Left kidney (tissue), 8 donors: Measurements from ENCODE around the gene SPON2. TPM values are rescaled to one million over a fixed set of nuclear protein-coding genes. Genes with fewer than 3 reads are reported as not detected.

Experiments
- DNase-seq: peaks from one replicate; pipeline ENCODE4 v3.0.0-alpha.2; 2013
- long read RNA-seq, 8 donors: transcript quantifications; one replicate each; lab custom pipeline, GENCODE V29; 2026
- polyA plus RNA-seq: library from polyadenylated mRNA; unstranded; fragments of 120-200 nt; gene quantifications from one replicate; pipeline ENCODE4 v1.2.1, GENCODE V29; 2013; ENCODE audit not compliant: insufficient read length

The SPON2 gene
- polyA plus RNA-seq: 10.8 TPM
- long read RNA-seq, donor 1, transcript SPON2-201 (6 exons, 1,869 nt): major isoform, 6 of 13 reads
- long read RNA-seq, donor 1, partial matches to known transcripts: 5 of 13 reads
- long read RNA-seq, donor 1, other reads (novel, unspliced or antisense): 0 of 13 reads
- long read RNA-seq, donor 2, partial matches to known transcripts: 135 of 139 reads
- long read RNA-seq, donor 2, other reads (novel, unspliced or antisense): 0 of 139 reads
- long read RNA-seq, donor 3, partial matches to known transcripts: 0 of 3 reads
- long read RNA-seq, donor 3, other reads (novel, unspliced or antisense): 0 of 3 reads
- long read RNA-seq, donor 4: 0 reads
- long read RNA-seq, donor 5, partial matches to known transcripts: 0 of 5 reads
- long read RNA-seq, donor 5, other reads (novel, unspliced or antisense): 0 of 5 reads
- long read RNA-seq, donor 6, partial matches to known transcripts: 0 of 1 reads
- long read RNA-seq, donor 6, other reads (novel, unspliced or antisense): 0 of 1 reads
- long read RNA-seq, donor 7, partial matches to known transcripts: 0 of 5 reads
- long read RNA-seq, donor 7, other reads (novel, unspliced or antisense): 0 of 5 reads
- long read RNA-seq, donor 8: 0 reads

DNA sequence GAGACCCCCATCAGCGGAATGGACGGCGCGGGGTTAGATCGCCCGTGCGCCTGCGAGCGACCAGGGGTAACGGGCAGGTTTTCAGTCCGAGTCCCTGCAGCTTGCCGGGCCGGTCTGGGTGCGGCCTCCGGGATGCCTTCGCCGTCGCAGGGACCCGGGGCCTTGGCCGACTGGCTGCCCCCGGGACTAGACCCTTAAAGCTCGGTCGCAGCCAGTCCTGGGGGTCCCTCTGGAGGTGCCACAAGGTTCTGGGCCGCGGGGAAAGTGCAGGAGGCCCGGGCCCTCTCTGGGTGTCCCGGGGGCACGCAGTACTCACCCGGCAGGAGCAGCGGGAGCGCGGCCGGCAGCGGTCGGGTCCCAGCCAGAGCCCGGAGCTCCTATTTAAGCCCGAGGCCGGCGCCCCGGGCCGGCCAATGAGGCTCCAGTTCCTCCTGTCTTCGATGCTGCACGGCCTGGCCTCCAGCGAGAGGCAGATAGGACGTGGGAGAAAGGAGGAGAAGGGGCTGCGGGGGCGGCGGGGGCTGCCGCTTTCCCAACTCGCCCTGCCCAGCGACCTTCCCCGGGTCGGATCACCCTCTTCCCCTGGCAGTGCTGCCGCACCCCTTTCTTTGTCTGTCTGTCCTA is at the start of gene SPON2:
SPON2 (minus strand) TSS at position 356 of the 624 bp plus-strand sequence.
- DNase-seq: no peak

- no peak for DNase-seq
These were observed 48.9 kb upstream of the SPON2 start for GRCh38 chr4:1221155-1221870.

- DNase-seq: no peak
These were observed 48.2 kb upstream of the SPON2 start for GRCh38 chr4:1220566-1220965.

GRCh38 chr4:1219566-1219950 is 47.2 kb upstream of the SPON2 start:
- DNase-seq: no peak

- no peak for DNase-seq
These were observed 46.5 kb upstream of the SPON2 start for GRCh38 chr4:1218634-1219565.

GRCh38 chr4:1217366-1217765 is 45.0 kb upstream of the SPON2 start:
- DNase-seq: no peak

DNA sequence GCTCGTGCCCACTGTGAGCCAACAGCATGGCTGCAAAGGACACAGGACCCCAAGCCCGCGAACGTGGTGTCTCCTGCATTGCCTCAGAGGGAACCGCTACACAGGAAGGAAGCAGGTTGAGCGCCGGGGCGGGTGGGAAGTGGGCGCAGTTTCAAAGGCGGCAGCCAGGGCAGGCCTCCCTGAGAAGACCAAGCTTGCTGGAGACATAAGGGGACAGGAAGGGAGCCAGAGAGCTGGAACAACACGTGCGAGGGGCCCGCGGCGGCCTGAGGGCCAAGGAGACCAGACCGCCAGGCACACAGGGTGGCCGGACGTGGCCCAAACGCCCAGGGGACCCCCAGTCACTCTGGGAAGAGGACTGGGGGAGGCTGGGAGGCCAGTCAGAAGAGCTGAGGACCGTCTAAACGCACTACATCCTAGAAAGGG is 44.5 kb upstream of the SPON2 start:
- DNase-seq: no peak

DNA sequence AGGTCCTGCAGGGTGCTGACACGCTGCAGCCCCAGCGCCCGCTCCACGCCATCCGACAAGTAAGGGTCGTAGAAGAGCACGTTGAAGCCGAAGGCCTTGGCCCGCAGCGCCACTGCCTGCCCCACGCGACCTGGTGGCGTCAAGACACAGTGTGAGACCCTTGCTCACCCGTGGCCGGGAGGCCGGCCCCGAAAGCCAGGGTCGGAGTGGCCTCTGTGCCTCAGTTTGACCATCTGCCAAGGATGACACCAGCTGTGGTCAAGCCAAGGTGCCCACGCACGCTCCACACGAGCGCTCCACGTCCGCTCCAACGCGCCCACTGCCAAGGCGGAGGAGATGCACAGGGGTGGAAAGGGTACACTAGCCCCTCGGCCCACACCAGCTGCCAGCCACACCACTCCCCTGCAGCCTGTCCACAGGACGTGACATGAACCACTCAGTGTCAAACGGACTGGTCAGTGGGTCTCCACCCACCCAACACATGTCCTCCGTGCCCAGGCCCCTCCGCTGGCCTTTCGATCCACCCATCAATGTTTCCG is 43.8 kb upstream of the SPON2 start:
- DNase-seq: no peak

GRCh38 chr4:1215141-1216075 is 43.0 kb upstream of the SPON2 start:
- no peak for DNase-seq

DNA sequence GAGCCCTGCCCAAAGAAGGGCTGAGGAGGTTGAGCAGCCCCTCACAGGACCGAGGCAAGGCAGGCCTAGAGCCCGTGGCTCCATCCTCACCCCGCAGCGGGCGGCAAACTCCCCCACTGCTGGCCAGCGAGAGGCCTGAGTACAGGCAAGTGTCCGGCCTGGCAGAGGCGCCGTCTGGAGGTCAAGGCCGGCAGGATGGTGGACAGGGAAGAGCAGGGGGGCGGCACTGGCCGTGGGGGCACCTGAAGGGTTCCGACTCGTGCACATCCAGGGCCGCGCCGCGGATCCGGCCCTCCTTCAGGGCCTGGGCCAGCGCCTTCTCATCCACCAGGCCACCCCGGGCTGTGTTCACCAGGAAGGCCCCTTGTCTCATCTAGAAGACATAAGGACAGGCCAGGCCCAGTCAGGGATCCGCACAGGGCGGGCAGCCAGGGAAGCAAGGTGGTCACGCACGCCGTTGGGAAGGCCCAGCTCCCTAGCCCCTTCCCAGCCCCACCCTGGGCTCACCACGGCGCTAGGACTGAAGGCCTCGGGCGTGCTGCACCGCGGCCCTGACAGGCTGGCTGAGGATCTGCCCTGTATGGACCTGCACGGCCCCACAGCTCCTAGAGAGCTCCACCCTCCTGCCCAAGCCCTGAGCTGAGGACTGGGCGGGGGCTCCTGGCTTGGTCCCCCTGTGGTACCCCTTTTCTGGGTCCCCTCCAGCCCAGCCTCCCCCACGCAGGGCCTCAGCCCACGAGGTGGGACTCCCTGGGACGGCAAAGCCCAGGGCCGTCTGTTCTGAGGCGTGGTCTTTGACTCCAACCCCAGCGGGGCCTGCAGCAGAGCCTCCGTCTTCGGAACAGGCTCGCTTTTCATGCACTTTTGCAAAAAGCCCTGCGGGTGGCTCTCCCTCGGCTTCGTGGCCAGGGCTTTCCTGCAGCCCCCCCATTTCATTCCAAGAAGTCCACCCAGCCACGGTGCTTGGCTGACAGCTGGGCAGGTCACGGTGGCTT is 42.0 kb upstream of the SPON2 start:
- no peak for DNase-seq

GRCh38 chr4:1213336-1213995 is 41.1 kb upstream of the SPON2 start:
- no peak for DNase-seq

- no peak for DNase-seq
These were observed 40.4 kb upstream of the SPON2 start for GRCh38 chr4:1212546-1213335.

DNA sequence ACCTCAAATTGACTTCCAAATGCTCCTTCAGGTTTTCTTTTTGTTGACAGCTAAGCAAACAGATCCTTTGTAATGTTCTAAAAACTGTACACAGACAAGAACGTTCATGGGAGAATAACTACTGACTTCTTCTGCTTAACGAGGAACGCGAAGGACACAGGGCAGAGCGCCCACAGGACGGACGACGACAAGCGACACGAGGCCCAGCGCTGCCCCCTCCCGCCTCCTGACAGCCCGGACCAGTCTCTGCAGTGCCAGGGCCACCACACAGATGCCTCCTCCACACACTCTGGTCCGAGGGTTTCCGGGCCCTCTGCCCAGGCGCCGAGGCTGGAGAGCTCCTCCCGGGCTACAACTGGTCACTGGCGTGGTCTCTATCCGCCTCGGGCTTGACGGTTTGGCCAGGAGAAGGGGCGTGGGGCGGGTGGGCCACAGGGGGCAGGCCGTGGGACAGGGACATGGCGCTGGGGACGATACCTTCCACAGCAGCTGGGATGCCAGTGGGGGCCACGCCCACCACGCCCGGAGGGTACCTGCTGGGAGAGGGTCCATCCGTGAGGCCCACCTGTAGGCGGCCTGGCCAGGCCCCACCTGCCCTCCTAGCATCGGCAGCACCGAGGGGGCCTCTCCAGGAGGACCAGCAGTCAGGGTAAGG is 39.6 kb upstream of the SPON2 start:
- no peak for DNase-seq

GRCh38 chr4:1211371-1211770 is 39.0 kb upstream of the SPON2 start:
- DNase-seq: no peak

GRCh38 chr4:1210971-1211370 is 38.6 kb upstream of the SPON2 start:
- no peak for DNase-seq

GRCh38 chr4:1210241-1210841 is 38.0 kb upstream of the SPON2 start:
- no peak for DNase-seq
